ENCODE results near the gene SLC26A11.
"Not testable (repeated sequence)": the region's sequence is repeated elsewhere in the genome, so short reads cannot be mapped to it uniquely, and the experiment has no call there.

The SLC26A11 gene

DNA sequence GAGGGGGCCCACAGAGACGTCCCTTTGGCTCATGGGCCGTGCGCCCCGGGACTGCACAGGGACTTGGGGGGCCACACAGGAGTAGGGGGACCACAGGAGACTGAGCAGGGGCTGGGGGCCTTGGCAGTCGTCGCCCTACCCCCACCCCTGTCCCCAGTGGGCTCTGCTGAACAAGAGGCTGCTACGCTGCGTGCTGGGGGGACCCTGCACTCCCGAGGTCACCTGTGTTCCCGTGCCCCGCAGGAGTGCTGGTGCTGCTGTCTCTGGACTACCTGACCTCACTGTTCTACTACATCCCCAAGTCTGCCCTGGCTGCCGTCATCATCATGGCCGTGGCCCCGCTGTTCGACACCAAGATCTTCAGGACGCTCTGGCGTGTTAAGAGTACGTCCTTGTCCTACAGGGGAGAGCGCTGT, 26.0 kb downstream of the SLC26A11 start:
- no peak for DNase-seq

DNA sequence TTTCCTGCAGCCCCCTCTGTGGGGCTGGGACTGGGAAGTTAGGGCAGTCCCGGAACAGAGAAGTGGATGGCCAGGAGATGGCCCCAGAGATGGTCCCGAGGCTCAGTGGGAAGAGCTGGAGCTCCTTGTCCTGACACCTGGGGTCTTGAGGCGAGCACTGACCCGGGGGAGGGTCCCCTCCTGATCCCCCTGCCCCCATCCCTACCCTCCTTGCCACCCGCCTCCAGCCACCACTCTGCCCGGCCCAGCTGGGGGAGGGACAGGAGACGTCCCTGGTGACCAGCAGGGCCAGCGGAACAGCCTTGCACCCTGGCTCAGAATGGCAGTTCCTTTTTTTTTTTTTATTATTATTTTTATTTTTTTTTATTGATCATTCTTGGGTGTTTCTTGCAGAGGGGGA, 26.5 kb downstream of the SLC26A11 start:
- DNase-seq, result no peak

DNA sequence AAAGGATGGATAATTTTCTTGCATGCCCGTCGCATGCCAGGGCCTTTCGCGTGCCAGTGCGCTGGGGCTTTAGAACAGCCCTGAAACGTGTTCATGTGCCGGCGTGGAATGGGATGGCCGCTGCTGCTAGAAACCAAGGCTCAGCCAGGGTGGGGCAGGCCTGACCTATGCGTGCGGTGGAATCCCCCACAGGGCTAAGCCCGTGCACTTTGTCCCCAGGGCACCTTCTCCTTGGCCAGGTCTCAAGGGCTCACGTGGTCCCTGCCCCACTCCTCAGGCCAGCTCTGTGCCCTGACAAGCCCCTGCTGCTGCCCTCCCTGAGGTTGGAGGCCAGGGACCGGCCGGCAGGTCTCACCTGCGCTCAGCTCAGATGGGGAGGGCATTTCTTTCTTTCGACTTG, 27.3 kb downstream of the SLC26A11 start:
- DNase-seq, result no peak

DNA sequence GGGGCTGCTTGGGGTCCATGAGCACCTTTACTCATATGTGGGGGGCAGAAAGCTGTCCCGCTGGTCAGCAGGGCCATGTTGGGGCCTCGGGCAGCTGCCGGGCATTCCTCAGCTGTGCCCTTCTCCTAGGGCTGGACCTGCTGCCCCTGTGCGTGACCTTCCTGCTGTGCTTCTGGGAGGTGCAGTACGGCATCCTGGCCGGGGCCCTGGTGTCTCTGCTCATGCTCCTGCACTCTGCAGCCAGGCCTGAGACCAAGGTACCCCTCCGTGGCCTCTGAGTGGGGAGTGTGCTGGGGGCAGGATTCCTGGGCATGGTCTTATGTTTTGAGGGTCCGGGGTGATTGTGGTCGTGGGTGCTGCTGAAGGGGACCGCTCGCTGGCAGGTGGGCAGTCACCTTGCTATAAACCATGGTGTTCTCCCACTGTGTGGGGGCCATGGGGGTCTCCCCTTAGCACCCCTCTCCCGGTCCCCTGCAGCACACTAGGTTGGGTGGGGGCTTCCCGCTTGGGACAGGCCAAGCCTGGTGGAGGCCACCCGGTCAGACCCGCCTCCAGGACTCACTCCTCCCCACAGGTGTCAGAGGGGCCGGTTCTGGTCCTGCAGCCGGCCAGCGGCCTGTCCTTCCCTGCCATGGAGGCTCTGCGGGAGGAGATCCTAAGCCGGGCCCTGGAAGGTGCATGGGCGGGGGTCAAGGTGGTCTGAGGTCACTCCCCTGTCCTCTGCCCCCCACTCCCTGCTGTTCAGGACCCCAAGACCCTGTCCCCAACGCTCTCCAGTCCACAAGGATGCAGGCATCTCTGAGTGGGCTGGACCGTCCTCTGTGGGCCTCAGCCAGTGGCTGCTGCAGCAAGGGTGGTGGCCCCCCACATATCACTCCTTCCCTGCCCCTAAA, 28.0 kb downstream of the SLC26A11 start:
- DNase-seq, result no peak

DNA sequence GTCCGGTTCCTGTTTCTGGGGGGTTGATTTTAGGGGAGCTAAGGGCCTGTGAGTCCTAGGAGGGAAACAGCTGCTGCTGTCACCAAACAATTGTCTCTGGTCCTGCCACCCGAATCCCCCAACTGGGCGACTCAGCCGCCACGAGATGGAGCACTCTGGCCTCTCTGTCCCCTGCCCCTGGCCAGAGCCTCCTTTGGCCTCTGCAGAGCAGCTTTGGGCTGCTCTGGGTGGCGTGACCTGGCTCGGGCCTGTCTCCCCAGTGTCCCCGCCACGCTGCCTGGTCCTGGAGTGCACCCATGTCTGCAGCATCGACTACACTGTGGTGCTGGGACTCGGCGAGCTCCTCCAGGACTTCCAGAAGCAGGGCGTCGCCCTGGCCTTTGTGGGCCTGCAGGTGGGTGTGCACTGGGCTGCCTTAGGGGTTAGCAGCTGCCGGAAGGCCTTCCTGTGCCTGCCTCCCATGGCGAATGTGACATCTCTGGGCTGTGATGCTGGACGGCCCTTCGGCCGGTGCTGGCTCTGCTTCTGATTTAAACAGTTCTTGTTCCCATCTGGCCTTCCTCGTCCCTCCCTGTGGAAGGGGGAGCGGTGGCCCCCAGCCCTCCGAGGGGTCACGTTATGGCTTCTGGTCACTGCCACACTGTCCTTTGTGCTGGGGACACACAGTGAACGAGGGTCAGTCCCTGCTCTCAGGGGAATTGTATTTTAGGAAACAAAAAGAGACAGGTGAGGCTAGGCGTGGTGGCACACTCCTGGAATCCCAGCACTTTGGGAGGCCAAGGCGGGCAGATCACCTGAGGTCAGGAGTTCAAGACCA, 28.9 kb downstream of the SLC26A11 start:
- no peak for DNase-seq

DNA sequence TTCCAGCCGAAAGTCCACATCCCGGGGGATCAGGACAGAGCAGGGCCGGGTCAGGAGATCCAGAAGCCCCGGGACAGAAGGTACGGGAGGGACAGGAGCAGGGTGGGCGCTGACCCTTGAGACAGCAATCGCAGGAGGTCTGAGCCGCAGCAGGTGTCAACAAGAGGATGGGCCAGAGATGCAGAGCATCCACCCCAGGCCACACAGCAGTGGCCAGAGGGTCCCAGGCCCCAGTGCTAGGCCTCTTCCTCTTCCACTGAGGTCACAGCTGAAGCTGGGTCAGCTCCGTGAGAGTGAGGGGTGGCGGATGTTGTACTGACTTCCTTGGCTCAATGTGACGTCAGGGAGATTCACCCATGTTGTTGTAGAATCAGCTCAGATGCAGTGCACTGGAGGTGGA, 31.7 kb downstream of the SLC26A11 start:
- DNase-seq, result no peak

DNA sequence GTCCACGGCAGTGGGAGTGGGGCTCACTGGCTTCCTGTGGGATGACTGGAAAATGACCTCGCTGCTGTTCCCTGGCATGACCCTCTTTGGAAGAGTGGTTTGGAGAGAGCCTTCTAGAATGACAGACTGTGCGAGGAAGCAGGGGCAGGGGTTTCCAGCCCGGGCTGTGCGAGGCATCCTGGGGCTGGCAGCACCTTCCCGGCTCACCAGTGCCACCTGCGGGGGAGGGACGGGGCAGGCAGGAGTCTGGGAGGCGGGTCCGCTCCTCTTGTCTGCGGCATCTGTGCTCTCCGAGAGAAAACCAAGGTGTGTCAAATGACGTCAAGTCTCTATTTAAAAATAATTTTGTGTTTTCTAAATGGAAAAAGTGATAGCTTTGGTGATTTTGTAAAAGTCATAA, 32.6 kb downstream of the SLC26A11 start:
- peak; percentile 85 for DNase-seq

DNA sequence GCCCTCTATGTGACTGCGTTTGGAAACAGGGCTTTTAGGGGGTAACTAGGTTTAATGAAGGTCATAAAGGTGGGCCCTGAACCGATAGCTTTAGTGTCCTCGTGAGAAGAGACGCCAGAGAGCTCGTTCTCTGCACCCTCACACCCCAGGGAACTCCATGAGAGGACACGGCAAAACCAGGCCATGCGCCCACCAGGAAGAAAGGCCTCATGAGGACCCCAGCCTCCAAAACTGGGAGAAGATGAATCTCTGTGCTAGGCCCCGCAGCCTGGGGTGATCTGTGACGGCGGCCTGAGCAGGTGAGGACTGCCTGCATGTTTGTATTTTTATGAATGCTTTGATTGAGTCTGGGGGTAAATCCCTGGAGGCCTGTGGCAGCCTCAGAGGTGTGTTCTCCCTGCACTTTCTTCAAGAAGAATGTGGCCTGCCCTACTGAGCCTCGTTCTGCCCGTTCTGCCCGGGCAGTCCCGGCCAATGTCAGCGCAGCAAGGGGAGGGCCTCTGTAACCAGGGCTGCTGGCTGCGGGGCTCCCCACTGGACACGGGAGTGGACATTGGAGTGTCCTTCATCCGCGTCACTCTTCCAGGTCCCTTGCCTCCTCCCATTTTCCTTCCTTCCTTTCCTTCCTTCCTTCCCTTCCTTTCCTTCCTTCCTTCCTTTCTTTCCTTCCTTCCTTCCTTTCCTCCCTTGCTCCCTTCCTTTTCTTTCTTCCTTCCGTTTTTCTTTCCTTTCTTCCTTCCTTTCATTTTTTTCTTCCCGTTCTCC, 33.6 kb downstream of the SLC26A11 start:
- DNase-seq, result no peak

DNA sequence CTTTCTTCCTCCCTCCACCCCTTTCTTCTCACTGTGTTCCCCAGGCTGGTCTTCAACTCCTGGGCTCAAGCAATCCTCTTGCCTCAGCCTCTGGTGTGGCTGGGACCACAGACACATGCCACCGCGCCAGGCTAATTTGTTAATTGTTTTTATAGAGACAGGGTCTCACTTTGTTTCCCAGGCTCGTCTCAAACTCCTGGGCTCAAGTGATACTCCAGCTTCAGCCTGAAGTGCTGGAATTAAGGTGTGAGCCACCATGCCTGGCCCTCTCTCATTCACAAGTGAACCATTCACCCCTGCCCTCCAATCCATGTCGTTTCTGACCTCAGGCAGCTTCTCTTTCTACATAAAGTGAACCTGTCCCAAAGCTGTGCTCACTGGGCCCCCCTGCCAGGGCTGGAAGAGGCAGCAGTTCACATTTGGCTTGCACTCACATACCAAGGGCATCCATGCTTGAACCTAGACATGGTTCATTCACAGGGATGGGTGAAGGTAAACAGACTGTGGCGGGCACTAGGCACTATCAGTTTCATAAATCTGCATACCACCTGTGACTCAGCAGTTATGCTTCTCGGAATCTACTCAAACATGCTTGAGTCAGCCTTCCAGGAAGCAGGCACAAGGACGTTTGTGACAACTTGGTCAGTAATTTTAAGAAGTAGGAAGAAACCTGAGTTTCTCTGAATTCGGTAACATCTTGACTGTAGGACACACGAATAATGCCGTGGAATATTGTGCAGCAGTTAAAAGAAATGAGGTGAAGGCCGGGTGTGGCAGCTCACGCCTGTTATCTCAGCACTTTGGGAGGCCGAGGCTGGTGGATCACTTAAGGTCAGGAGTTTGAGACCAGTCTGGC, 34.4 kb downstream of the SLC26A11 start:
- peak; percentile 70 for DNase-seq

DNA sequence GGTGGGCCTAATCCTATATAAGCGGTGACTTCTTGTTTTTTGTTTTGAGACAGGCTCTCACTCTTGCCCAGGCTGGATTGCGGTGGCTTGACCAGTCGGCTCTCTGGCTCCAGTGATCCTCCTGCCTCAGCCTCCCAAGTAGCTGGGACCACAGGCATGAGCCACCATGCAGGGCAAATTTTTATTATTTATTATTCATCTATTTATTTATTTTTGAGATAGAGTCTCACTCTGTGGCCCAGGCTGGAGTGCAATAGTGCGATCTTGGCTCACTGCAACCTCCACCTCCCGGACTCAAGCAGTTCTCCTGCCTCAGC, 35.8 kb downstream of the SLC26A11 start:
- DNase-seq, result no peak

DNA sequence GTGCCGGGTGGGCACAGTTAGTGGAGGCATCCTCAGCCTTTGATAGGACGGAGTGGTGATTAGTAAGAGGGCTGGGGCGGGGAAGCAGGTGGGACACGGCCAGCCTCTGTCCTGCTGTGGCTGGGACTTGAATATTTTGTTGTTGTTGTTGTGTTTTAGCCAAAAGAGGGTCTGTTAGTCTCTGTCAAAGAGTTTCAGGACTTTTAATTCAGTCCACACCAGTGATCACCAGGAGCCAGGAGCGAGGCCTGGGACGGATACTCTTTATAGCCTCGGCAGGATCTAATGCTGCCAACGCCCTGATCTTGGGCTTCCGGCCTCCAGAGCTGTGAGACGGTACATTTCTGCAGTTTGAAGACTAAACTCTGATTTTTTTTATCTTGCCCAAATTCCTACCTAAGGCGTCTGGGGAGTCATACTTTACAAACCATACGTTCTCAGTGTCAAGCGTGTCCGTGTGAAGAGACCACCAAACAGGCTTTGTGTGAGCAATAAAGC, 37.5 kb downstream of the SLC26A11 start:
- no peak for DNase-seq

DNA sequence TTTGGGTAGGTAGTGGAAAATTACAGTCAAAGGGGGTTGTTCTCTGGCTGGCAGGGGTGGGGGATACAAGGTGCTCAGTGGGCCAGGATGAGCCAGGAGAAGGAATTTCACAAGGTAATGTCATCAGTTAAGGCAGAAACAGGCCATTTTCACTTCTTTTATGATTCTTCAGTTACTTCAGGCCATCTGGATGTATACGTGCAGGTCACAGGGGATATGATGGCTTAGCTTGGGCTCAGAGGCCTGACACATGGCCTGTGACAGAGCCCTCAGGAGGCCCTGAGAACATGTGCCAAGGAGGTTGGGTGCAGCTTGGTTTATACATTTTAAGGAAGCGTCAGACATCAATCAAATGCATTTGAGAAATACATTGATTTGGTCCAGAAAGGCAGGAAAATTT, 38.1 kb downstream of the SLC26A11 start:
- DNase-seq, result not testable (repeated sequence)

DNA sequence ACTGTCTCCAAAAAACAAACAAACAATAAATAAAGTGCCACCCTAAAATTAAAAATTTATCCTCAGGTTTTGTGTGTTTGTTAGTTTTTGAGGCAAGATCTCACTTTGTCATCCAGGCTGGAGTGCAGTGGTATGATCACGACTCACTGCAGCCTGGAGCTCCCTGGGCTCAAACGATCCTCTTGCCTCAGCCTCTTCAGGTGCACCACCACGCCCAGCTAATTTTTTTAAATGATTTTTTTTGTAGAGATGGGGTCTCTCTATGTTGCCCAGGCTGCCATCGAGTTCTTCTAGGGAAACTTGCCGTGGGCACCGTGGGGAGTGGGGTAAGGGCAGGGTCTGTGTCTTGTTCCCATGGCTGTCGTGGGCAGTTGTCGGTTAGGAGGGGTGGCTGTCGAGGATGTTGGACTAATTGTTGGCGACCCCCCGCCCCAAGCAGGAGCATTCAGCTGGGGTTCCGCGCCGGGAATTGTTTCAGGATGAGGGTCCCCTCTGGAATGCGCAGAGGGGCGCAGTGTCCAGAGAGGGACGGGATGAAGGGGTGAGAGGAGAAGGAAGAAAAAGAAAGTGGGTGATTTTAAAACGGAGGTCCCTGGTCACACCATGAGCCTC, 39.3 kb downstream of the SLC26A11 start:
- no peak for DNase-seq

DNA sequence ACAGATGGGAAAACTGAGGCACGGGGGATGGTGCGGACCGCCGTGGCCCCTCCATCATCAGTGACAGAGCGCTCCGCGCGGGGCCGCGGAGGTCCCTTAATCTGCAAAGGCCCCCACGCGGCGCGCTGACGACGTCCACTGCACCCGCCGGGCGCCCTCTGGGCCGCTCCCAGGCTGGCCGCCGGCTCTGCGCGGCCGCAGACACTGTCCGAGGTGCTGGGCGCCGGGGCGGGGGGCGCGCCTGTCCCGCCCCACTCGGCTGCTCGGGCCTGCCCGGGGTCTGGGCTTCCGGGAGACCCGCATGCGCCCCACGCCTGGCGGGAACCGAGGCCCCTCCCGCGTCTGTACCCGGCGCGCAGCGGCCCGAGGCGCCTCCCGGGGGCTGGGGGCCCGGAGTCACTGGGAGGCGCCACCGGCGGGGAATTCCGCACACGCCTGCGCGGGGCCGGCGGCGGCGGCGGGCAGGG, 39.9 kb downstream of the SLC26A11 start:
- peak; percentile 73 for DNase-seq

DNA sequence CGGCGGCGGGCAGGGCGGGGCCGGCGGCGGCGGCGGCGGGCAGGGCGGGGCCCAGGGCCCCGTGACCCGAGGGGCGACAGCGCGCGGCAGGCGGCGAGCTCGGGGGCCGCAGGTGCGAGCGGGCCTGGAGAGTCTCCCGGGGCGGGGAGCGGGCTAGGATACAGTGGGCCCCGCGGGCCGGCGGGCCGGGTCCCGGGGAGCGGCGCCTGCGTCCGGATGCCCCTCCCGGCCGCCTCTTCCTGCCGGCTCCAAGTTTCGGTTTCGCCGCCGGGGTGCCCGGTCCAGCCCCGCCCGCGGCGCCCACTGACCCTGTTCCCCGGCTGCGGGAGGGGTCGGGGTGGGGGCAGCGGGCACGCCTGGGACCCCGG, 40.5 kb downstream of the SLC26A11 start, which contains the start of gene RNF213:
TSS of gene RNF213 (plus strand) at position 62 of the 368 bp plus-strand sequence. CDS start 2,830 bp downstream, outside the sequence.
- peak; percentile 43 for DNase-seq

DNA sequence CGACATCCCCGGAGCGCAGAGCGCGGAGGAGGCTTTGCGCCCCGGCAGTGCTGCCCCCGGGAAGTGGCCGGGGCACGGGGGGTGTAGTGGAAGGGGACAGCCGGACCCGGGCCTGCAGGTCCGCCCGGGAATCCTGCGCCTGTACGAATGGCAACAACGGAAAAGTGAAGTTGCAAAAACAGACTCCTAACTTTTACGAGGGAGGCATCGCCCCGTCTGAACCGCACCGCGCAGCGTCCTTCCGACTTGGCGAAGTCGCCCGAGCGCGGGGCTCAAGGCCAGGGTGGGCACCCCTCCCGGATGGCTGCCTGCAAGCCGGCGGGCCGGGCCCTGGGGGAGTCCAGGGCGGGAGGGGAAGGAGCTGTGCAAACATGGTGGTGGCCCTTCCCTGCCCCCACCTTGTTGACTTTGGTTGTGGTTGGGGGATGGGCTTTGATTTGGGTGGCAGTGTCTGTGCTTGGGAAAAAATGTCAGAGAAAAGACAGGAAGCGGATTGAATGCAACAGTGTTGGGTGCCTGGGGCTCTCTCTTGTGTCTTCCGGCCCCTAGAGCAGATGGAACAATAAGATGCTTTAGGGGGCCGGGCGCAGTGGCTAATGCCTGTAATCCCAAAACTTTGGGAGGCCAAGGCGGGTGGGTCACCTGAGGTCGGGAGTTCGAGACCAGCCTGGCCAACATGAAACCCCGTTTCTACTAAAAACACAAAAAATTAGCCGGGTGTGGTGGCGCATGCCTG, 41.1 kb downstream of the SLC26A11 start:
- DNase-seq, result peak; percentile 51

DNA sequence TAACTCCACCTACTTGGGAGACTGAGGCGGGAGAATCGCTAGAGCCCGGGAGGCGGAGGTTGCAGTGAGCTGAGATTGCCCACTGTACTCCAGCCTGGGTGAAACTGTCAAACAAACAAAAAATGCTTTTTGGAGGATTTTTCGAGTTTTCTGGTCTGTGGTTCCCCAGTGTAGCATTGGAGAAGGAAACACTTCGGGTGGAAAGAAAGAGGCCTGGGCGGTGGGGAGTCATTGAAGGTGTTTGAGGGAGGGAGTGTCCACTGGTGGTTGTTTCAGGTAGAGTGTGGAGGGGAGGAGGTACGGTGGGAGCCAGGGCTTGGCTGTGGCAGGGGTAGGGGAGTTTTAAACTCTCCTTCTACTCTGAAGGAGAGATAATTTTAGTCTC, 41.7 kb downstream of the SLC26A11 start:
- DNase-seq, result no peak

DNA sequence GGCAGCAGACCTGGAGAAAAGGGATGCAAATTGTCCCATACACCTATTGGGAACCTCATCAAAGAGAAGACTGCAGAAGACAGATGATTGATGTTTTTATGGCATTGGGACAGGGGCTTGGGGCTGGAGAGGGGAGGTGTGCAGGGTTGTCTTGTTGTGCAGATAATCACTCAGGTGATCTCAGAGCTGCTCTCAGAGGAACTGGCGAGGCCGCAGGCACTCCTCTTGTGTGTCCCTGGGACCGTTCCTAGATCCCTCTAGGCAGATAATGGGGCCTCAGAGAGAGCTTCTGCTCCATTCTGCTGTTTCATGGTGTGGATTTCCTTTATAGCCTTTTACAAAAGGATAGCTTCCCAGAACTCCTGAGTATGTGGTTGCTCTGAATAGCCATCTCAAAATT, 42.1 kb downstream of the SLC26A11 start:
- DNase-seq, result no peak

DNA sequence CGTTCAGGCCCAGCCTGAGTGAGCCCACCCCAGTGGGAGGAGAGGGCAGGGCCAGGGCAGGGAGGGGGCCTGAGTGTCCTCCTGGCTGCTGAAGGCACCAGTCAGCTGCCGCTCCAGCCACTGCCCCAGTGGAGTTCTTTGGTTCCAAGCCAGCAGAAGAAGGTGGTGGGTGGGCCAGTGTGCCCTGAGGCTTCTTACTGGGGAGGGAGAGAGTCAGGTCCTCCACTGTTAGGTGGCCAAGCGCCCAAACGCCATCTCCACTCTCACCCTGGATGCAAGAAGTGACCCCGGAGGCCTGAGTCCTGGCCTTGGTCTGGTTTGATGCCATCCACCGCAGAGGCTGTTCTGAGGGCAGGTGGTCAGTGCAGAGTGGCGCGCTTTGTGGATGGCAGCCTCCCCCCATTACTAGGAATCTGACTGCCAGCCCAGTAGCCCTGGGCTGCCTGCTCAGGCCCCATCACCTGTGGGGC, 42.6 kb downstream of the SLC26A11 start:
- no peak for DNase-seq
